ENCODE results near the gene RAB3C. TPM values are rescaled to one million over a fixed set of nuclear protein-coding genes. Genes with fewer than 3 reads are reported as not detected.

The RAB3C gene
- total and polyA plus RNA-seq, 4 experiments from 2014 or later: not detected

GRCh38 chr5:58674711-58675110 lies 91.8 kb downstream of the RAB3C start:
- POLR2A ChIA-PET (ENCODE audit: partially characterized antibody): no interaction called here
- Histone ChIP-seq H3K9me3 (ENCODE audit: control insufficient read depth in 1 of 2, low read length in 2 of 2) (no peaks in the 10 kb centered on the region), H3K4me3 (ENCODE audit: low read length in 2 of 2) (no peak overlapping the region), H3K4me1 (ENCODE audit: insufficient read depth, low read length) (no peaks in the 10 kb centered on the region), H3K27me3 (ENCODE audit: insufficient read depth, low read length) (peaks cover 4% of the 10 kb centered on the region), H3K36me3 (ENCODE audit: insufficient read depth, low read length) (no peaks in the 10 kb centered on the region), H3K27ac (ENCODE audit: low read depth, low read length) (no peak overlapping the region)
- intact Hi-C loops (cut with micrococcal nuclease): no loop called here
- no peak overlapping the region for H3K4me3 Mint-ChIP-seq
- peaks cover 0 to 3% (median 0%) of the 10 kb centered on the region in 8 donors for H3K9me3 Mint-ChIP-seq
- H3K4me1 Mint-ChIP-seq: no peaks in the 10 kb centered on the region
- CTCF ChIA-PET (ENCODE audit: partially characterized antibody): no interaction called here
- peaks cover 1 to 2% of the 10 kb centered on the region in 2 donors for H3K27me3 Mint-ChIP-seq
- H3K27ac Mint-ChIP-seq: no peak overlapping the region
- no peak for DNase-seq
- H3K36me3 Mint-ChIP-seq: no peaks in the 10 kb centered on the region

DNA sequence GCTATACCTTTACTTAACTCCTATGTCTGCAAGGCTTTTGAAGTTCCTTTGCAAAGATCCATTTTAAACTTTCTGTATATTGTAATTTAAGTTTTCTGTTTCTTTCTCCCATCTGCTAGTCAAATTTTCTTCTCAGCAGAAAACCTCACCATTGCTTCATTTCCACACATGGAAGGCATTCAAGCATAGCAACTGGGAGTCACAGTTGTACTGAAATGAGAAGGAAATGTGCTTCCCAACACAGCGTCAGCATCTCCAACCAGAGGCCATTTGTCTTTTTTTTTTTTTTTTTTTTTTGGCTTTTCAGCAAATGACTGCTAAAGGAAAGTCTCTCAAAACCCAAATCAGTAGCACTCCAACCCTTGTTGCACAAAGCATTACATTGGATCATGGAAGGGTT lies 92.5 kb downstream of the RAB3C start:
- peaks cover 0 to 3% (median 0%) of the 10 kb centered on the region in 8 donors for H3K9me3 Mint-ChIP-seq
- Histone ChIP-seq H3K27ac (ENCODE audit: low read depth, low read length) (no peak overlapping the region), H3K4me3 (ENCODE audit: low read length in 2 of 2) (no peak overlapping the region), H3K9me3 (ENCODE audit: control insufficient read depth in 1 of 2, low read length in 2 of 2) (no peaks in the 10 kb centered on the region), H3K4me1 (ENCODE audit: insufficient read depth, low read length) (no peaks in the 10 kb centered on the region), H3K27me3 (ENCODE audit: insufficient read depth, low read length) (peaks cover 4% of the 10 kb centered on the region), H3K36me3 (ENCODE audit: insufficient read depth, low read length) (no peaks in the 10 kb centered on the region)
- DNase-seq: no peak
- peaks cover 1 to 2% of the 10 kb centered on the region in 2 donors for H3K27me3 Mint-ChIP-seq
- no peak overlapping the region for H3K27ac Mint-ChIP-seq
- H3K4me1 Mint-ChIP-seq: no peaks in the 10 kb centered on the region
- no peaks in the 10 kb centered on the region for H3K36me3 Mint-ChIP-seq
- no peak overlapping the region for H3K4me3 Mint-ChIP-seq
- POLR2A ChIA-PET (ENCODE audit: partially characterized antibody): no interaction called here
- intact Hi-C loops (cut with micrococcal nuclease): no loop called here
- CTCF ChIA-PET (ENCODE audit: partially characterized antibody): no interaction called here

- H3K27ac Mint-ChIP-seq: no peak overlapping the region
Measured at GRCh38 chr5:58677650-58678049, 94.8 kb downstream of the RAB3C start.

DNA sequence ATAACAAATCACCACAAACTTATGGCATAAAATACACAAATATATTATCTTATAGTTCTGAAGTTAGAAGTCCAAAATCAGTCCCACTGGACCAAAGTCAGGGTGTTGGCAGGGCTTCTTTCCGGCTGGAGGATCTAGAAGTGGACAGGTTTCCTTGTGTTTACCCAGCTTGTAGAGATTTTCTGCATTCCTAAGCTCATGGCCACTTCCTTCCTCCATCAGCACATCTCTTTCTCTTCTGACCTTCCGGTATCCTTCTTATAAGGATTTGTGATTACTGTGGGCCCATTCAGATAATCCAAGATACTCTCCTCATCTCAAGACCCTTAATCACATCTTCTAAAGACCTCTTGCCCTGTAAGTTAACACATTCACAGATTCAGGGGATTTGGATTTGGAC lies 97.6 kb downstream of the RAB3C start:
- no peaks in the 10 kb centered on the region for H3K36me3 ChIP-seq (ENCODE audit: insufficient read depth, low read length)
- Mint-ChIP-seq H3K36me3 (no peaks in the 10 kb centered on the region), H3K9me3 (peaks cover 0 to 3% (median 0%) of the 10 kb centered on the region in 8 donors), H3K4me3 (no peak overlapping the region), H3K27ac (no peak overlapping the region), H3K27me3 (peaks cover 0 to 6% of the 10 kb centered on the region in 2 donors), H3K4me1 (no peaks in the 10 kb centered on the region)
- no peaks in the 10 kb centered on the region for H3K9me3 ChIP-seq (ENCODE audit: control insufficient read depth in 1 of 2, low read length in 2 of 2)
- H3K27ac ChIP-seq (ENCODE audit: low read depth, low read length): no peak overlapping the region
- ChIA-PET POLR2A (ENCODE audit: partially characterized antibody) (no interaction called here), CTCF (ENCODE audit: partially characterized antibody) (no interaction called here)
- no peaks in the 10 kb centered on the region for H3K27me3 ChIP-seq (ENCODE audit: insufficient read depth, low read length)
- H3K4me1 ChIP-seq (ENCODE audit: insufficient read depth, low read length): no peaks in the 10 kb centered on the region
- no peak for DNase-seq
- intact Hi-C loops (cut with micrococcal nuclease): no loop called here
- no peak overlapping the region for H3K4me3 ChIP-seq (ENCODE audit: low read length in 2 of 2)

More at GRCh38 chr5:58677650-58678049, 94.8 kb downstream of the RAB3C start:
- intact Hi-C loops (cut with micrococcal nuclease): no loop called here
- Histone ChIP-seq H3K27ac (ENCODE audit: low read depth, low read length) (no peak overlapping the region), H3K27me3 (ENCODE audit: insufficient read depth, low read length) (no peaks in the 10 kb centered on the region), H3K4me1 (ENCODE audit: insufficient read depth, low read length) (no peaks in the 10 kb centered on the region), H3K4me3 (ENCODE audit: low read length in 2 of 2) (no peak overlapping the region), H3K9me3 (ENCODE audit: control insufficient read depth in 1 of 2, low read length in 2 of 2) (no peaks in the 10 kb centered on the region), H3K36me3 (ENCODE audit: insufficient read depth, low read length) (no peaks in the 10 kb centered on the region)
- ChIA-PET POLR2A (ENCODE audit: partially characterized antibody) (no interaction called here), CTCF (ENCODE audit: partially characterized antibody) (no interaction called here)
- Mint-ChIP-seq H3K27me3 (peaks cover 0 to 6% of the 10 kb centered on the region in 2 donors), H3K36me3 (no peaks in the 10 kb centered on the region), H3K4me3 (no peak overlapping the region), H3K9me3 (peaks cover 0 to 3% (median 0%) of the 10 kb centered on the region in 8 donors), H3K4me1 (no peaks in the 10 kb centered on the region)
- no peak for DNase-seq

GRCh38 chr5:58681943-58682342 lies 99.1 kb downstream of the RAB3C start:
- ChIA-PET CTCF (ENCODE audit: partially characterized antibody) (no interaction called here), POLR2A (ENCODE audit: partially characterized antibody) (no interaction called here)
- H3K27me3 ChIP-seq (ENCODE audit: insufficient read depth, low read length): no peaks in the 10 kb centered on the region
- H3K4me1 Mint-ChIP-seq: no peaks in the 10 kb centered on the region
- no peak overlapping the region for H3K4me3 ChIP-seq (ENCODE audit: low read length in 2 of 2)
- no peak overlapping the region for H3K4me3 Mint-ChIP-seq
- no peaks in the 10 kb centered on the region for H3K36me3 ChIP-seq (ENCODE audit: insufficient read depth, low read length)
- H3K27ac Mint-ChIP-seq: no peak overlapping the region
- DNase-seq: no peak
- H3K9me3 Mint-ChIP-seq: peaks cover 0 to under 1% (median 0%) of the 10 kb centered on the region in 8 donors
- no peak overlapping the region for H3K27ac ChIP-seq (ENCODE audit: low read depth, low read length)
- H3K27me3 Mint-ChIP-seq: peaks cover 0 to 4% of the 10 kb centered on the region in 2 donors
- no peaks in the 10 kb centered on the region for H3K36me3 Mint-ChIP-seq
- intact Hi-C loops (cut with micrococcal nuclease): no loop called here
- H3K9me3 ChIP-seq (ENCODE audit: control insufficient read depth in 1 of 2, low read length in 2 of 2): no peaks in the 10 kb centered on the region
- H3K4me1 ChIP-seq (ENCODE audit: insufficient read depth, low read length): no peaks in the 10 kb centered on the region

GRCh38 chr5:58683567-58683966 lies 100.7 kb downstream of the RAB3C start:
- CTCF ChIA-PET (ENCODE audit: partially characterized antibody): no interaction called here
- no peaks in the 10 kb centered on the region for H3K36me3 Mint-ChIP-seq
- H3K4me1 Mint-ChIP-seq: no peaks in the 10 kb centered on the region
- no peak overlapping the region for H3K27ac ChIP-seq (ENCODE audit: low read depth, low read length)
- H3K27ac Mint-ChIP-seq: no peak overlapping the region
- H3K36me3 ChIP-seq (ENCODE audit: insufficient read depth, low read length): no peaks in the 10 kb centered on the region
- H3K9me3 ChIP-seq (ENCODE audit: control insufficient read depth in 1 of 2, low read length in 2 of 2): no peaks in the 10 kb centered on the region
- H3K27me3 ChIP-seq (ENCODE audit: insufficient read depth, low read length): no peaks in the 10 kb centered on the region
- intact Hi-C loops (cut with micrococcal nuclease): no loop called here
- no peak overlapping the region for H3K4me3 Mint-ChIP-seq
- POLR2A ChIA-PET (ENCODE audit: partially characterized antibody): no interaction called here
- H3K4me1 ChIP-seq (ENCODE audit: insufficient read depth, low read length): no peaks in the 10 kb centered on the region
- DNase-seq: no peak
- H3K4me3 ChIP-seq (ENCODE audit: low read length in 2 of 2): no peak overlapping the region
- no peaks in the 10 kb centered on the region for H3K9me3 Mint-ChIP-seq
- peaks cover 0 to 4% of the 10 kb centered on the region in 2 donors for H3K27me3 Mint-ChIP-seq

DNA sequence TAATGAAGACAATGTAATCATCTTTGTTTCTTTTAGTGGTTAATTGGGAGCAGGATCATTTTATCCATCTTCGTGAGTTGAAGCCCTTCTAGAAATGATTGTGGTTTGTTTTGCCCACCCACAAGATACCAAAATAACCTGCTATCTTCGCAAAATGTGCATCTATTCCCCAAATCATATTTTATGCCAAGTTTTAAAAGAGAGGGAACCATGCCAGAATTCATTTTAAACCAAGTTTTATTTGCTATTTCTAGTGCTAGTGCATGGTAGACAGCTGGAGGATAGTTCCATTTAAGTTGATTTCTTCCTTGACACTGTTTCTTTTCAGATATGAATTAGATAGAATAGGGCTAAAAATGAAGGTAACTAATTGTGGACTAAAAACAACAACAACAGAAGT lies 104.2 kb downstream of the RAB3C start:
- Mint-ChIP-seq H3K4me3 (no peak overlapping the region), H3K27ac (no peak overlapping the region), H3K36me3 (no peaks in the 10 kb centered on the region), H3K9me3 (no peaks in the 10 kb centered on the region), H3K4me1 (no peaks in the 10 kb centered on the region), H3K27me3 (no peaks in the 10 kb centered on the region)
- ChIA-PET POLR2A (ENCODE audit: partially characterized antibody) (no interaction called here), CTCF (ENCODE audit: partially characterized antibody) (no interaction called here)
- H3K36me3 ChIP-seq (ENCODE audit: insufficient read depth, low read length): no peaks in the 10 kb centered on the region
- H3K9me3 ChIP-seq (ENCODE audit: control insufficient read depth in 1 of 2, low read length in 2 of 2): no peaks in the 10 kb centered on the region
- H3K4me1 ChIP-seq (ENCODE audit: insufficient read depth, low read length): no peaks in the 10 kb centered on the region
- intact Hi-C loops (cut with micrococcal nuclease): no loop called here
- H3K27me3 ChIP-seq (ENCODE audit: insufficient read depth, low read length): no peaks in the 10 kb centered on the region
- no peak for DNase-seq
- no peak overlapping the region for H3K27ac ChIP-seq (ENCODE audit: low read depth, low read length)
- H3K4me3 ChIP-seq (ENCODE audit: low read length in 2 of 2): no peak overlapping the region

GRCh38 chr5:58687595-58687994 lies 104.7 kb downstream of the RAB3C start:
- intact Hi-C loops (cut with micrococcal nuclease): no loop called here
- POLR2A ChIA-PET (ENCODE audit: partially characterized antibody): no interaction called here
- no peak for DNase-seq

More at GRCh38 chr5:58687595-58687994, 104.7 kb downstream of the RAB3C start:
- CTCF ChIA-PET (ENCODE audit: partially characterized antibody): no interaction called here
- Histone ChIP-seq H3K4me3 (ENCODE audit: low read length in 2 of 2) (no peak overlapping the region), H3K4me1 (ENCODE audit: insufficient read depth, low read length) (no peaks in the 10 kb centered on the region), H3K27ac (ENCODE audit: low read depth, low read length) (no peak overlapping the region), H3K36me3 (ENCODE audit: insufficient read depth, low read length) (no peaks in the 10 kb centered on the region), H3K27me3 (ENCODE audit: insufficient read depth, low read length) (no peaks in the 10 kb centered on the region), H3K9me3 (ENCODE audit: control insufficient read depth in 1 of 2, low read length in 2 of 2) (no peaks in the 10 kb centered on the region)
- Mint-ChIP-seq H3K36me3 (no peaks in the 10 kb centered on the region), H3K4me3 (no peak overlapping the region), H3K4me1 (no peaks in the 10 kb centered on the region), H3K27ac (no peak overlapping the region), H3K27me3 (no peaks in the 10 kb centered on the region), H3K9me3 (no peaks in the 10 kb centered on the region)

Data from CD4-positive, alpha-beta memory T cell (primary cell).